Endothelial cell of umbilical vein (primary cell): ENCODE measurements around the gene HCFC1R1. TPM values are rescaled to one million over a fixed set of nuclear protein-coding genes. Genes with fewer than 3 reads are reported as not detected.
"Not testable (repeated sequence)": the region's sequence is repeated elsewhere in the genome, so short reads cannot be mapped to it uniquely, and the experiment has no call there.

Experiments used
- BruUV-seq: library from RNA; stranded (reverse); fragments of 400-500 nt; replicated peaks from 2 replicates; lab custom pipeline; 2021; lab: Mats Ljungman, UMichigan
- CTCF ChIA-PET: fragments of 300-600, 350-600 bp; sonication (Branson Sonifier 250); formaldehyde crosslinking; loops from one replicate; lab custom pipeline; 2021; ENCODE audit warnings: antibody characterized with exemption, inconsistent platforms; lab: Charles Lee
- POLR2A ChIA-PET: fragments of 300-600, 350-600 bp; sonication (Branson Sonifier 250); formaldehyde crosslinking; loops from one replicate; lab custom pipeline; 2021; ENCODE audit warnings: antibody characterized with exemption, inconsistent platforms; lab: Charles Lee
- DNase-seq: peaks from one replicate; pipeline ENCODE4 v3.0.0-alpha.2; 2011; ENCODE audit warnings: low read depth, low spot score
- FAIRE-seq: peaks from 2 replicates; lab custom pipeline; 2011; peaks lifted over from hg19 to GRCh38; lab: Jason Lieb, UNC
- H2AFZ ChIP-seq: 2 replicates; pipeline ENCODE4 v1.6.0; 2012; ENCODE audit warnings: low read depth, low read length, control low read depth, inconsistent platforms
- H3K27ac ChIP-seq: 2 replicates; pipeline ENCODE4 v1.5.1; 2011; ENCODE audit warnings: low read depth, mild to moderate bottlenecking, control low read depth, low read length, moderate library complexity; ENCODE audit not compliant: insufficient read depth
- H3K27me3 ChIP-seq, 2 experiments: 2 replicates each; pipeline versions ENCODE4 v1.6.0 to v1.6.1; 2011; ENCODE audit warnings: low read length in 2 of 2, mixed read lengths in 1 of 2; ENCODE audit not compliant: control insufficient read depth in 2 of 2, insufficient read depth in 2 of 2
- H3K36me3 ChIP-seq, 2 experiments: 2 replicates in 1 of 2; 3 replicates in 1 of 2; pipeline ENCODE4 v1.5.1; 2011; ENCODE audit warnings: low read length in 2 of 2, mild to moderate bottlenecking in 1 of 2, moderate library complexity in 1 of 2; ENCODE audit not compliant: control insufficient read depth in 2 of 2, insufficient read depth in 2 of 2; ENCODE audit errors: extremely low read depth in 1 of 2
- H3K4me1 ChIP-seq: 3 replicates; pipeline ENCODE4 v1.5.1; 2011; ENCODE audit warnings: mild to moderate bottlenecking, low read length; ENCODE audit not compliant: control insufficient read depth, insufficient read depth; ENCODE audit errors: extremely low read depth
- H3K4me2 ChIP-seq: 2 replicates; pipeline ENCODE4 v1.6.1; 2011; ENCODE audit warnings: low read length, control low read depth, mixed read lengths; ENCODE audit not compliant: insufficient read depth
- H3K4me3 ChIP-seq, 3 experiments: fragments of 200-600 bp in 1 of 3; sonication (generic), shearing (Covaris generic) in 1 of 3; replicated peaks in 1 of 3; 2 replicates each; pipeline ENCODE4 v1.5.1; 2011 to 2016; ENCODE audit warnings: control low read depth in 3 of 3, low read length in 3 of 3, mild to moderate bottlenecking in 2 of 3, inconsistent platforms in 1 of 3, low read depth in 1 of 3, moderate library complexity in 1 of 3; ENCODE audit not compliant: insufficient read depth in 1 of 3
- H3K79me2 ChIP-seq: 2 replicates; pipeline ENCODE4 v1.6.0; 2012; ENCODE audit warnings: low read length, inconsistent platforms; ENCODE audit not compliant: control insufficient read depth, insufficient read depth
- H3K9ac ChIP-seq: replicated peaks from 2 replicates; pipeline ENCODE3; 2011; ENCODE audit warnings: low read length, control low read depth; ENCODE audit not compliant: insufficient read depth; ENCODE audit errors: extremely low read depth
- H3K9me1 ChIP-seq: replicated peaks from 3 replicates; pipeline ENCODE4 v1.6.0; 2011; ENCODE audit warnings: mild to moderate bottlenecking, low read length; ENCODE audit not compliant: control insufficient read depth, insufficient read depth; ENCODE audit errors: extremely low read depth
- H3K9me3 ChIP-seq: replicated peaks from 2 replicates; pipeline ENCODE4 v1.5.1; 2012; ENCODE audit warnings: low read length, inconsistent platforms; ENCODE audit not compliant: control insufficient read depth, insufficient read depth
- H4K20me1 ChIP-seq: replicated peaks from 2 replicates; pipeline ENCODE3; 2011; ENCODE audit warnings: mild to moderate bottlenecking, low read length; ENCODE audit not compliant: control insufficient read depth, insufficient read depth; ENCODE audit errors: extremely low read depth
- CTCF ChIP-seq, 2 donors: IDR thresholded peaks; 1 replicate in 1 of 2; 2 replicates in 1 of 2; pipeline ENCODE4 v1.5.1; 2011; ENCODE audit warnings: low read length in 2 of 2, mild to moderate bottlenecking in 2 of 2, moderate library complexity in 2 of 2, control low read depth in 1 of 2, inconsistent platforms in 1 of 2, low read depth in 1 of 2; ENCODE audit not compliant: insufficient read depth in 1 of 2; ENCODE audit errors: extremely low read depth in 1 of 2
- EZH2 ChIP-seq: IDR thresholded peaks from 2 replicates; pipeline ENCODE4 v1.6.1; 2012; ENCODE audit warnings: borderline replicate concordance, low read depth, mild to moderate bottlenecking, moderate library complexity, low read length, inconsistent platforms; ENCODE audit not compliant: severe bottlenecking
- FOS ChIP-seq: IDR thresholded peaks from 2 replicates; pipeline ENCODE4 v1.6.1; 2011; ENCODE audit warnings: mild to moderate bottlenecking, low read length, moderate library complexity, borderline replicate concordance; ENCODE audit not compliant: insufficient read depth
- GATA2 ChIP-seq: IDR thresholded peaks from 2 replicates; pipeline ENCODE4 v1.7.0; 2011; ENCODE audit warnings: low read depth, mild to moderate bottlenecking, moderate library complexity, mixed read lengths, low read length; ENCODE audit not compliant: insufficient read length, insufficient read depth
- JUN ChIP-seq: IDR thresholded peaks from 2 replicates; pipeline ENCODE4 v1.6.1; 2011; ENCODE audit warnings: borderline replicate concordance, low read depth; ENCODE audit not compliant: insufficient read length, insufficient read depth
- MAX ChIP-seq: IDR thresholded peaks from 2 replicates; pipeline ENCODE4 v1.6.1; 2011; ENCODE audit not compliant: insufficient read depth, insufficient read length
- MYC ChIP-seq: IDR thresholded peaks from one replicate; pipeline ENCODE4 v1.6.1; 2011; ENCODE audit warnings: mild to moderate bottlenecking, low read depth, low read length
- POLR2A ChIP-seq: IDR thresholded peaks from 2 replicates; pipeline ENCODE4 v1.6.1; 2012; ENCODE audit warnings: low read depth, mild to moderate bottlenecking, control low read depth, low read length
- POLR2AphosphoS5 ChIP-seq: IDR thresholded peaks from 2 replicates; pipeline ENCODE4 v1.6.1; 2012; ENCODE audit warnings: low read depth, mild to moderate bottlenecking, control low read depth, low read length, moderate library complexity; ENCODE audit not compliant: insufficient read depth
- dilution Hi-C: fragments of 300-500 bp; cut with MboI; formaldehyde crosslinking; loops from one replicate; pipeline ENCODE4 v1.15.0; 2019; ENCODE audit warnings: low sequenced_read_pairs; ENCODE audit not compliant: extremely low pct_ligation_motif_present
- intact Hi-C: fragments of 100-400 bp; cut with micrococcal nuclease; formaldehyde crosslinking; loops from one replicate; pipeline ENCODE4 v1.10.0; 2022
- polyA plus RNA-seq, 4 experiments: library from polyadenylated mRNA; depleted of rRNA in 3 of 4; stranded (reverse) in 3 of 4; unstranded in 1 of 4; fragments of >200 nt; gene quantifications; 2 replicates each; pipeline versions ENCODE4 v1.2.1 to v1.2.3, GENCODE V29; 2011 to 2012; ENCODE audit warnings: missing spikeins in 1 of 4
- total RNA-seq: library from RNA; stranded (reverse); gene quantifications from 2 replicates; pipeline ENCODE4 v1.2.3, GENCODE V29; 2021

Gene HCFC1R1
- total and polyA plus RNA-seq, 2 donors (not counting 3 experiments of a cell fraction or from before 2014, with no cell fraction given): 28.7 to 49.3 TPM

GRCh38 chr16:3072148-3072547, 48.4 kb upstream of the HCFC1R1 start:
- BruUV-seq, H3K4me2 ChIP-seq, H3K27me3 ChIP-seq, H3K9me3 ChIP-seq, intact Hi-C loops, H3K9me1 ChIP-seq, dilution Hi-C loops, H4K20me1 ChIP-seq, H3K4me3 ChIP-seq, CTCF ChIA-PET, DNase-seq, FAIRE-seq, H3K36me3 ChIP-seq, H2AFZ ChIP-seq, H3K9ac ChIP-seq, H3K27ac ChIP-seq, POLR2A ChIA-PET, H3K79me2 ChIP-seq, H3K4me1 ChIP-seq: not testable (repeated sequence)

GRCh38 chr16:3071655-3072054, 47.9 kb upstream of the HCFC1R1 start:
- CTCF ChIA-PET: interaction anchor here (1.3 to 1.4 kb wide), 2 partner anchors 16 to 58 kb away, joined by 4 to 5 read pairs; no protein-coding TSS in a partner anchor
- POLR2A ChIA-PET: no interaction called here
- Histone ChIP-seq H3K9me1 (no peaks in the 10 kb centered on the region), H3K27ac (no peak overlapping the region), H4K20me1 (no peaks in the 10 kb centered on the region), H3K36me3 (peaks cover 0 to 9% of the 10 kb centered on the region in 2 experiments), H3K9ac (no peak overlapping the region), H3K4me2 (no peak overlapping the region), H3K79me2 (no peaks in the 10 kb centered on the region), H3K4me1 (no peaks in the 10 kb centered on the region), H3K4me3 (no peak overlapping the region), H3K9me3 (no peaks in the 10 kb centered on the region), H2AFZ (no peak overlapping the region), H3K27me3 (peaks cover 0 to 2% of the 10 kb centered on the region in 2 experiments)
- dilution Hi-C loops: no loop called here
- FAIRE-seq (no peak), DNase-seq (no peak)
- intact Hi-C loops: no loop called here
- BruUV-seq: no TSS peak
- TF ChIP-seq CTCF (IDR thresholded peaks at IDR 0.05; ENCODE audit: extremely low read depth in 1 of 2, insufficient read depth in 1 of 2, low read depth in 1 of 2, low read length in 2 of 2): no peak
- no peak for TF ChIP-seq GATA2
- no peak for TF ChIP-seq FOS
- no peak for TF ChIP-seq JUN
- no peak for TF ChIP-seq POLR2AphosphoS5
- no peak for TF ChIP-seq MYC
- no peak for TF ChIP-seq EZH2
- TF ChIP-seq MAX: no peak
- TF ChIP-seq POLR2A: no peak
